Esophagus squamous epithelium (tissue), 5 donors: Measurements from ENCODE around the gene HORMAD2. TPM values are rescaled to one million over a fixed set of nuclear protein-coding genes. Genes with fewer than 3 reads are reported as not detected.

Experiments used
- DNase-seq: peaks from one replicate; lab custom pipeline; 2025; lab: John Stamatoyannopoulos, UW
- H3K27ac ChIP-seq, 4 donors: fragments of 200-600 bp; sonication (generic); one replicate each; pipeline ENCODE4 v1.5.1; 2016 to 2019; ENCODE audit warnings: mild to moderate bottlenecking in 1 of 4
- H3K27me3 ChIP-seq, 4 donors: fragments of 200-600 bp; sonication (generic); 1 replicate in 3 of 4; 2 replicates in 1 of 4; pipeline versions ENCODE4 v1.5.1 to v1.6.0; 2017 to 2021; ENCODE audit warnings: antibody characterized with exemption in 1 of 4
- H3K36me3 ChIP-seq, 3 donors: fragments of 200-600 bp; sonication (generic); one replicate each; pipeline ENCODE4 v1.5.1; 2016 to 2019
- H3K4me1 ChIP-seq, 3 donors: fragments of 200-600 bp; sonication (generic); one replicate each; pipeline ENCODE4 v1.5.1; 2017 to 2019
- H3K4me3 ChIP-seq, 4 donors: fragments of 200-600 bp; sonication (generic); 1 replicate in 3 of 4; 2 replicates in 1 of 4; pipeline ENCODE4 v1.5.1; 2016 to 2019; ENCODE audit warnings: mild to moderate bottlenecking in 2 of 4, moderate library complexity in 1 of 4
- H3K9me3 ChIP-seq, 3 donors: fragments of 200-600 bp; sonication (generic); one replicate each; pipeline ENCODE4 v1.5.1; 2016 to 2019
- POLR2A ChIP-seq, 4 donors: fragments of 450-650 bp; IDR thresholded peaks; one replicate each; pipeline ENCODE4 v1.6.1; 2017; ENCODE audit warnings: antibody characterized with exemption in 4 of 4, mild to moderate bottlenecking in 4 of 4, moderate library complexity in 3 of 4
- WGBS, 2 donors: methylation state at CpG; one replicate each; pipeline ENCODE4 v1.1.5; 2018; 5-methylcytosine and 5-hydroxymethylcytosine counted together
- intact Hi-C: fragments of 100-400 bp; cut with DNase I; formaldehyde crosslinking; loops from one replicate; pipeline ENCODE4 v1.15.0; 2022
- total RNA-seq, 4 donors: library from RNA; depleted of rRNA; stranded (reverse); fragments of >200 nt; gene quantifications; one replicate each; pipeline ENCODE4 v1.1.0, GENCODE V29; 2016
- TF ChIP-seq, protein P1 (sequence below), 6 experiments: fragments of 450-650 bp in 4 of 6; fragments of 200-600 bp in 2 of 6; sonication (generic) in 2 of 6; IDR thresholded peaks; one replicate each; pipeline ENCODE4 v1.5.1; 2016 to 2019; ENCODE audit warnings: antibody characterized with exemption in 6 of 6, mild to moderate bottlenecking in 4 of 6, moderate library complexity in 4 of 6
- donor health status: DM: yes; HTN: yes; CAD: no.

Gene HORMAD2
- total RNA-seq, 4 donors from 2014 or later = not detected

- no peak overlapping the region for H3K4me3 ChIP-seq
- 52 to 60% methylated on average over 2 of the region's 2 CpGs for WGBS, 2 donors
- H3K4me1 ChIP-seq = peaks cover 3 to 50% (median 13%) of the 10 kb centered on the region in 3 donors
- H3K36me3 ChIP-seq = no peaks in the 10 kb centered on the region
- TF ChIP-seq, protein P1, sequence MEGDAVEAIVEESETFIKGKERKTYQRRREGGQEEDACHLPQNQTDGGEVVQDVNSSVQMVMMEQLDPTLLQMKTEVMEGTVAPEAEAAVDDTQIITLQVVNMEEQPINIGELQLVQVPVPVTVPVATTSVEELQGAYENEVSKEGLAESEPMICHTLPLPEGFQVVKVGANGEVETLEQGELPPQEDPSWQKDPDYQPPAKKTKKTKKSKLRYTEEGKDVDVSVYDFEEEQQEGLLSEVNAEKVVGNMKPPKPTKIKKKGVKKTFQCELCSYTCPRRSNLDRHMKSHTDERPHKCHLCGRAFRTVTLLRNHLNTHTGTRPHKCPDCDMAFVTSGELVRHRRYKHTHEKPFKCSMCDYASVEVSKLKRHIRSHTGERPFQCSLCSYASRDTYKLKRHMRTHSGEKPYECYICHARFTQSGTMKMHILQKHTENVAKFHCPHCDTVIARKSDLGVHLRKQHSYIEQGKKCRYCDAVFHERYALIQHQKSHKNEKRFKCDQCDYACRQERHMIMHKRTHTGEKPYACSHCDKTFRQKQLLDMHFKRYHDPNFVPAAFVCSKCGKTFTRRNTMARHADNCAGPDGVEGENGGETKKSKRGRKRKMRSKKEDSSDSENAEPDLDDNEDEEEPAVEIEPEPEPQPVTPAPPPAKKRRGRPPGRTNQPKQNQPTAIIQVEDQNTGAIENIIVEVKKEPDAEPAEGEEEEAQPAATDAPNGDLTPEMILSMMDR (IDR thresholded peaks at IDR 0.05) = no peak
- TF ChIP-seq POLR2A (IDR thresholded peaks at IDR 0.05) = no peak
- no peak for DNase-seq
- no peaks in the 10 kb centered on the region for H3K9me3 ChIP-seq
- H3K27ac ChIP-seq = no peak overlapping the region
- no peaks in the 10 kb centered on the region for H3K27me3 ChIP-seq
- intact Hi-C loops = no loop called here
Measured at GRCh38 chr22:30041881-30042280, 38.4 kb upstream of the HORMAD2 start.

- no peak overlapping the region for H3K4me3 ChIP-seq
- H3K9me3 ChIP-seq = no peaks in the 10 kb centered on the region
- intact Hi-C loops = no loop called here
- no peak overlapping the region for H3K27ac ChIP-seq
- no peaks in the 10 kb centered on the region for H3K27me3 ChIP-seq
- no peak for DNase-seq
- H3K36me3 ChIP-seq = no peaks in the 10 kb centered on the region
- H3K4me1 ChIP-seq = peaks cover 3 to 37% (median 13%) of the 10 kb centered on the region in 3 donors
- TF ChIP-seq, protein P1 (IDR thresholded peaks at IDR 0.05) = no peak
- no peak for TF ChIP-seq POLR2A (IDR thresholded peaks at IDR 0.05)
- WGBS, 2 donors = 54 to 72% methylated on average over 4 of the region's 4 CpGs
Measured at GRCh38 chr22:30043161-30043560, 37.1 kb upstream of the HORMAD2 start.

- no peak for TF ChIP-seq POLR2A (IDR thresholded peaks at IDR 0.05)
- TF ChIP-seq, protein P1 (IDR thresholded peaks at IDR 0.05) = no peak
- WGBS, 2 donors = 31 to 32% methylated on average over 2 to 3 of the region's 3 CpGs
- Histone ChIP-seq H3K27ac (peak overlapping the region in 2 of 4 donors; percentile 5 to 33), H3K4me1 (peaks cover 3 to 25% (median 13%) of the 10 kb centered on the region in 3 donors), H3K4me3 (no peak overlapping the region), H3K27me3 (no peaks in the 10 kb centered on the region), H3K9me3 (no peaks in the 10 kb centered on the region), H3K36me3 (no peaks in the 10 kb centered on the region)
- DNase-seq = no peak
- intact Hi-C loops = no loop called here
Measured at GRCh38 chr22:30044369-30044768, 35.9 kb upstream of the HORMAD2 start.

- H3K4me3 ChIP-seq = no peak overlapping the region
- peak overlapping the region in 3 of 4 donors; percentile 5 to 33 (median 28) for H3K27ac ChIP-seq
- no peaks in the 10 kb centered on the region for H3K9me3 ChIP-seq
- no peaks in the 10 kb centered on the region for H3K36me3 ChIP-seq
- no peak for DNase-seq
- H3K27me3 ChIP-seq = no peaks in the 10 kb centered on the region
- intact Hi-C loops = no loop called here
- no peak for TF ChIP-seq POLR2A (IDR thresholded peaks at IDR 0.05)
- TF ChIP-seq, protein P1 (IDR thresholded peaks at IDR 0.05) = no peak
- peaks cover 3 to 23% (median 13%) of the 10 kb centered on the region in 3 donors for H3K4me1 ChIP-seq
- 62 to 66% methylated on average over 4 of the region's 4 CpGs for WGBS, 2 donors
Measured at GRCh38 chr22:30044881-30045493, 35.3 kb upstream of the HORMAD2 start.

- peak overlapping the region in 1 of 4 donors; percentile 28 for H3K27ac ChIP-seq
- TF ChIP-seq, protein P1 (IDR thresholded peaks at IDR 0.05) = no peak
- TF ChIP-seq POLR2A (IDR thresholded peaks at IDR 0.05) = no peak
- H3K36me3 ChIP-seq = no peaks in the 10 kb centered on the region
- intact Hi-C loops = no loop called here
- H3K4me3 ChIP-seq = no peak overlapping the region
- no peak for DNase-seq
- no peaks in the 10 kb centered on the region for H3K27me3 ChIP-seq
- H3K9me3 ChIP-seq = no peaks in the 10 kb centered on the region
- H3K4me1 ChIP-seq = peaks cover 3 to 23% (median 13%) of the 10 kb centered on the region in 3 donors
- 67 to 80% methylated on average over 2 to 4 of the region's 4 CpGs for WGBS, 2 donors
Measured at GRCh38 chr22:30045494-30045887, 34.8 kb upstream of the HORMAD2 start.
